Peyer's patch (tissue), 4 donors: ENCODE data around the gene NFE2.
"Not testable (repeated sequence)": the region's sequence is repeated elsewhere in the genome, so short reads cannot be mapped to it uniquely, and the experiment has no call there.

Experiments
- POLR2A ChIP-seq, 2 donors: fragments of 450-650 bp; IDR thresholded peaks; one replicate each; pipeline ENCODE4 v1.5.1; 2017; ENCODE audit warnings: antibody characterized with exemption in 2 of 2, mild to moderate bottlenecking in 2 of 2, moderate library complexity in 2 of 2
- TF ChIP-seq, protein P1 (sequence below), 6 experiments: fragments of 450-650 bp in 4 of 6; fragments of 200-600 bp in 2 of 6; sonication (generic) in 1 of 6; IDR thresholded peaks; one replicate each; pipeline ENCODE4 v1.5.1; 2017 to 2019; ENCODE audit warnings: antibody characterized with exemption in 6 of 6, mild to moderate bottlenecking in 3 of 6, moderate library complexity in 1 of 6

DNA sequence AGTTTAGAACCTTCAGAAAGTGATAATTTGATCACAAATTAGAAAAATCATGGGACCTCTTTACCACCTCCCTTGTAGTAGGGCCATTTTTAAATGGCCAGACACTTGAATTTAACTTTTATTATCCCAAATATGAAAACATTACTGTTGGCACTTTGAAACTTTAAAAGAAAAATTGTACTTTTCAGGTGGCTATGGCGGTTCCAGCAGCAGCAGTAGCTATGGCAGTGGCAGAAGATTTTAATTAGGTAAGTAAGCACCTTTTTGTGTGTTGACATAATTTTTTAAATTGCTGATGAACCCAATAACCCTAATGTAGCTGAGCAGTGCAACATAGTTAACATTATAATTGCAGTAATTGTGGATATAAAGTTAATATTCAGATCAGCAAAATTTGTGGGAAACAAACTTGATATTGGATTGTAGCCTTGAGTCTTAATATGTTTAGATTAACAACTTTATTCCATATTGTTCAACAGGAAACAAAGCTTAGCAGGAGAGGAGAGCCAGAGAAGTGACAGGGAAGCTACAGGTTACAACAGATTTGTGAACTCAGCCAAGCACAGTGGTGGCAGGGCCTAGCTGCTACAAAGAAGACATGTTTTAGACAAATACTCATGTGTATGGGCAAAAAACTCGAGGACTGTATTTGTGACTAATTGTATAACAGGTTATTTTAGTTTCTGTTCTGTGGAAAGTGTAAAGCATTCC, 16.6 kb downstream of the NFE2 start:
- TF ChIP-seq, protein P1, sequence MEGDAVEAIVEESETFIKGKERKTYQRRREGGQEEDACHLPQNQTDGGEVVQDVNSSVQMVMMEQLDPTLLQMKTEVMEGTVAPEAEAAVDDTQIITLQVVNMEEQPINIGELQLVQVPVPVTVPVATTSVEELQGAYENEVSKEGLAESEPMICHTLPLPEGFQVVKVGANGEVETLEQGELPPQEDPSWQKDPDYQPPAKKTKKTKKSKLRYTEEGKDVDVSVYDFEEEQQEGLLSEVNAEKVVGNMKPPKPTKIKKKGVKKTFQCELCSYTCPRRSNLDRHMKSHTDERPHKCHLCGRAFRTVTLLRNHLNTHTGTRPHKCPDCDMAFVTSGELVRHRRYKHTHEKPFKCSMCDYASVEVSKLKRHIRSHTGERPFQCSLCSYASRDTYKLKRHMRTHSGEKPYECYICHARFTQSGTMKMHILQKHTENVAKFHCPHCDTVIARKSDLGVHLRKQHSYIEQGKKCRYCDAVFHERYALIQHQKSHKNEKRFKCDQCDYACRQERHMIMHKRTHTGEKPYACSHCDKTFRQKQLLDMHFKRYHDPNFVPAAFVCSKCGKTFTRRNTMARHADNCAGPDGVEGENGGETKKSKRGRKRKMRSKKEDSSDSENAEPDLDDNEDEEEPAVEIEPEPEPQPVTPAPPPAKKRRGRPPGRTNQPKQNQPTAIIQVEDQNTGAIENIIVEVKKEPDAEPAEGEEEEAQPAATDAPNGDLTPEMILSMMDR (IDR thresholded peaks at IDR 0.05), result not testable (repeated sequence)
- TF ChIP-seq POLR2A (IDR thresholded peaks at IDR 0.05), result not testable (repeated sequence)
